H1 (cell line): ENCODE data around the gene TMEM134. TPM values are rescaled to one million over a fixed set of nuclear protein-coding genes. Genes with fewer than 3 reads are reported as not detected.

Experiments used
- BCL11A ChIP-seq, 2 experiments: IDR thresholded peaks; one replicate each; pipeline ENCODE4 v1.6.1; 2011; ENCODE audit warnings: low read depth in 2 of 2, low read length in 2 of 2, mild to moderate bottlenecking in 2 of 2
- CBX5 ChIP-seq: fragments of 300-800, 300-1000 bp; sonication (generic); IDR thresholded peaks from 2 replicates; pipeline ENCODE4 v1.7.1; 2016; ENCODE audit warnings: antibody characterized with exemption, low read length, low read depth
- JUN ChIP-seq: IDR thresholded peaks from 2 replicates; pipeline ENCODE4 v1.6.1; 2011; ENCODE audit warnings: low read depth, mild to moderate bottlenecking, improper control_type of control experiment, low read length
- polyA plus RNA-seq, 7 experiments: library from polyadenylated mRNA; depleted of rRNA in 3 of 7; stranded (reverse) in 5 of 7; unstranded in 2 of 7; fragments of >200 nt in 5 of 7; fragments of 200-250 nt in 2 of 7; gene quantifications; 1 replicate in 5 of 7; 2 replicates in 1 of 7; 4 replicates in 1 of 7; pipeline versions ENCODE4 v1.2.1 to v1.2.3, GENCODE V29; 2011 to 2013; ENCODE audit warnings: missing spikeins in 2 of 7, mixed read lengths in 2 of 7
- total RNA-seq: library from RNA; stranded (reverse); fragmentation: NEBNext Ultra II Directional; extraction: Animal tissue kit (Norgen Biotek cat#: 25700); gene quantifications from 2 replicates; pipeline ENCODE4 v1.2.1, GENCODE V29; 2021
- TF ChIP-seq, protein P1 (sequence below): IDR thresholded peaks from 2 replicates; pipeline ENCODE4 v1.6.1; 2012; ENCODE audit warnings: inconsistent platforms

TMEM134 gene
- total and polyA plus RNA-seq, 2 of the 8 experiments (the other 6 are each of a cell fraction or from before 2014, with no cell fraction given) = 32.4 to 229 TPM

GRCh38 chr11:67494371-67495233 is 25.6 kb upstream of the TMEM134 start (continued):
- no peak for TF ChIP-seq JUN
- TF ChIP-seq BCL11A (IDR thresholded peaks at IDR 0.05; ENCODE audit: low read depth in 2 of 2, low read length in 2 of 2) = no peak
- TF ChIP-seq, protein P1, sequence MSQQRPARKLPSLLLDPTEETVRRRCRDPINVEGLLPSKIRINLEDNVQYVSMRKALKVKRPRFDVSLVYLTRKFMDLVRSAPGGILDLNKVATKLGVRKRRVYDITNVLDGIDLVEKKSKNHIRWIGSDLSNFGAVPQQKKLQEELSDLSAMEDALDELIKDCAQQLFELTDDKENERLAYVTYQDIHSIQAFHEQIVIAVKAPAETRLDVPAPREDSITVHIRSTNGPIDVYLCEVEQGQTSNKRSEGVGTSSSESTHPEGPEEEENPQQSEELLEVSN = no peak
- no peak for TF ChIP-seq CBX5
